Measurements from ENCODE around the gene C1QTNF8.

C1QTNF8 gene

GRCh38 chr16:1048442-1049112, 47.5 kb downstream of the C1QTNF8 start:
- TF ChIP-seq CTCF (IDR thresholded peaks at IDR 0.05; ENCODE audit: borderline replicate concordance, control extremely low read depth, extremely low read depth, insufficient read depth, missing control alignments), result no peak
- DNase-seq (ENCODE audit: low spot score), result no peak
- in situ Hi-C loops (cut with MboI; ENCODE audit: low sequenced_read_pairs, unreplicated experiment), result no loop called here

DNA sequence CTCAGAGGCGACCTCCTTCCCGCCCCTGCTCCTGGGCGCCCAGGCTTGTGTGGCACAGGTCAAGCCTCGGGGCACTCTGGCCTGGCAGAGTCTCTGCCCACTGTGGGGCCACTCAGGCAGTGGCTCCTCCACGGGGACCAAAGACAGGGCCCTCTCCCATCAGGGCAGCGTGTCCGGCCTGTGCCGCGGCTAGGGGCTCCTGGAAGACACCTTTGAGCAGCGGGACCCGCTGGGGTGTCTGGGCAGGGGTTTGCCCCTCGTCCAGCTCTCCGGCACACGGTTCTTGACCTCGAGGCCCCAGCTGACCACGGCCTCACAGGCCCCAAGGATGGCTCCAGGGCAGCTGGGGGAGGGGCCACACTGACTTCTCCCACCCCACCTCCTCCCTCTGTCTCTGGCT, 48.2 kb downstream of the C1QTNF8 start:
- DNase-seq (ENCODE audit: low spot score), result no peak
- TF ChIP-seq CTCF (IDR thresholded peaks at IDR 0.05; ENCODE audit: borderline replicate concordance, control extremely low read depth, extremely low read depth, insufficient read depth, missing control alignments), result no peak
- in situ Hi-C loops (cut with MboI; ENCODE audit: low sequenced_read_pairs, unreplicated experiment), result no loop called here

DNA sequence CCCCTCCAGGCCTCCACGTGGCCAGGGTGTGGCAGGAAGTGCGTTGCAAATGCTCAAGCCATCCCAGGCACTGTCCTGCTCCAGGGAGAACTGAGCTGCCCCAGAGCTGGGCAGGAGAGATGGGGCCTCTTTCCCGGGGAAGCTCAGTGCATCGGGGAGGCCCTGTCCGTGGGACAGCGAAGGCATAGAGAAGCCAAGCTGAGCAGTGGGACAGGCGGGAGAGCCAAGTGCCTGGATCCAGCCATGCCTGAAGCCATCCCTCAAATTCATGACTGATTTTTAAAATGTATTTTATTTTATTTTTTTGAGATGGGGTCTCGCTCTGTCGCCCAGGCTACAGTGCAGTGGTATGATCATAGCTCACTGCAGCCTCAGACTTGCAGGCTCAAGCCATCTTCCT, 48.9 kb downstream of the C1QTNF8 start:
- in situ Hi-C loops (cut with MboI; ENCODE audit: low sequenced_read_pairs, unreplicated experiment), result no loop called here
- TF ChIP-seq CTCF (IDR thresholded peaks at IDR 0.05; ENCODE audit: borderline replicate concordance, control extremely low read depth, extremely low read depth, insufficient read depth, missing control alignments), result no peak
- no peak for DNase-seq (ENCODE audit: low spot score)

- no peak for TF ChIP-seq CTCF (IDR thresholded peaks at IDR 0.05; ENCODE audit: borderline replicate concordance, control extremely low read depth, extremely low read depth, insufficient read depth, missing control alignments)
- in situ Hi-C loops (cut with MboI; ENCODE audit: low sequenced_read_pairs, unreplicated experiment), result no loop called here
- DNase-seq (ENCODE audit: low spot score), result no peak
Observed at GRCh38 chr16:1045993-1046911, 49.8 kb downstream of the C1QTNF8 start.

DNA sequence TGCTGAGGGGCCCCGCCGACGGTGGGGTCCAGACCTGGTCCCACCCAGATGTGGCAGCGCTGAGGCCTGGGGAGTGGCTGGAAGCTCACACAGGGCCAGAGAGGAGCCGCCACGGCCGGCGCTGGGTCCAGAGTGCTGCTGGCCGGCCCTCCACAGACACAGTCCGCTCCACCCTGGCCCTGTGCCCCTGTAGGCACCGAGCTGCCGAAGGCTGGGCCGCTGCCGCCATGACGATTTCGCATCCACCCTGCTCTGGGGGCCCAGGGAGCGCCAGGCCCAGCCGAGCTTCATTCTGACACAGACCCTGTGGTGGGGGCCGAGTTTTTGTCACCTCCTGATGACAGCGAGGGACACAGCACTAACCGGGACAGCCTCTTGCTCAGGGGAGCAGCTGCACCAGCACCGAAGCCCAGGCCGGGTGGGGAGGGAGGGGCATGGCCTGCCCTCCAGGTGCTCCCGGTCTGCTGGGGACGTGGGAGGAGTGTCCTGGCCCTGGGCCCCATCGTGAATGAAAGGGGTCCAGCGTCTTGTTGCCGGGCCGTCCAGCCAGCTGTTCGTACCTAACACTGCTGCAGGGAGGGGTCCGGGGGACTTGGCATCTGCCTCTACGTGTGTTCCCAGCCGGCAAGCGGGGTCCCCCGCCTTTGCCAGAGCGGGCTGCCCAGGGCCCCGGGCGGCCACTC, 50.6 kb downstream of the C1QTNF8 start:
- no peak for TF ChIP-seq CTCF (IDR thresholded peaks at IDR 0.05; ENCODE audit: borderline replicate concordance, control extremely low read depth, extremely low read depth, insufficient read depth, missing control alignments)
- in situ Hi-C loops (cut with MboI; ENCODE audit: low sequenced_read_pairs, unreplicated experiment), result no loop called here
- no peak for DNase-seq (ENCODE audit: low spot score)

- in situ Hi-C loops (cut with MboI; ENCODE audit: low sequenced_read_pairs, unreplicated experiment), result no loop called here
- no peak for DNase-seq (ENCODE audit: low spot score)
- TF ChIP-seq CTCF (IDR thresholded peaks at IDR 0.05; ENCODE audit: borderline replicate concordance, control extremely low read depth, extremely low read depth, insufficient read depth, missing control alignments), result no peak
Observed at GRCh38 chr16:1044460-1045309, 51.4 kb downstream of the C1QTNF8 start.

Measured in GM13976 (cell line).